CD4-positive, alpha-beta T cell treated with Interferon alpha-2 for 1 hour (primary cell): Measurements from ENCODE around the gene SPCS2.
"Not testable (repeated sequence)": the region's sequence is repeated elsewhere in the genome, so short reads cannot be mapped to it uniquely, and the experiment has no call there.

Experiments
- DNase-seq, 2 donors: peaks; one replicate each; pipeline ENCODE4 v3.0.0-alpha.2; 2020 to 2022

Gene SPCS2

DNA sequence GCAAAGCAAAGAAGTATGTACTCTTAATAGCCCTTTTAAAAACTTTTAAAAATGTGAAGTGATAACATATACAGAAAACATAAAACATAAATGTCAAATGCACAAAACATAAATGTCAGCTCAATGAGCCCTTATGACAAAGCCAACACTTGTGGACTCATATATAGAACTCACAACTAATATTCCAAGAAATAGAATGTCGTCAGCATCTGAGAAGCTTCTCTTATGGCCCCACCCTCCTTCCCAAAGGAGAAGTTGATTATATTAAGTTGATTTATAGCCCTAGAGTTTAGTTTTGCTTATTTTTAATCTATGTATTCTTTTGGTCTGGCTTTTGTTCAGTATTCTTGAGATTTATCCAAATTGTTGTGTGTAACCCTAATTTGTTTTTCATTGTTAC, 53.5 kb downstream of the SPCS2 start:
- no peak for DNase-seq

DNA sequence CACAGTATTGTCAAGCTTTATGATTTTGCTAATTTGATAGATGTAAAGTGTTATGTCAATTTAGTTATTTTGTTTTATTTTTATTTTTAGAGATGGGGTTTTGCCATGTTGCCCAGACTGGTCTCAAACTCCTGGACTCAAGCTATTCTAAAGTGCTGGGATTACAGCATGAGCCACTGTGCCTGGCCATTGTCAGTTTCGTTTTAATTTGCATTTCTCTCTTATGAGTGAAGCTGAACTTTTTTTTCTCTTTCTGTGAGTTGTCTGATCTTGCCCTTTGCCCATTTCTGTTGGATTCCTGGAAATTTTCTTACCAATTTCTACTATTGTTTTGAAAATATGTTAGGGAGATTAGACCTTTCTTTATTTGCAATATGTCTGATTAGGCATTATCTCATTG, 55.1 kb downstream of the SPCS2 start:
- no peak for DNase-seq

DNA sequence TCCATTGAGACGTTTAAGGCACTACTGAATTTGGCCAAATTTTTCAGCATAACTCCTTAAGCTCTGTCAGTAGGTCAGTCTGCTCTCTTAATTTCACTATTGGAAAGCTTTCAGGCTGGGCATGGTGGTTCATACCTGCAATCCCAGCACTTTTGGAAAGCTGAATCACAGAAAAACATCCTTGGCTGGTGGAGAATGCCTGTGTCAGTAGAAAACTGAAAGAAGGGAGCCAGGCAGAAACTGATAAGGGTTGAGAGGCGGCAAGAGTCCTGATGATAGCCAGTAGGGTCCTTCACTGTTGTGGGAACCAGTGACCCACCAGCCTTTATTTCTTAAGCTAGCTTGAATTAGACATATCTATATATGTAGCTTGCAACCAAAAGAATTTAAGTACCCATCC, 62.3 kb downstream of the SPCS2 start:
- no peak for DNase-seq

DNA sequence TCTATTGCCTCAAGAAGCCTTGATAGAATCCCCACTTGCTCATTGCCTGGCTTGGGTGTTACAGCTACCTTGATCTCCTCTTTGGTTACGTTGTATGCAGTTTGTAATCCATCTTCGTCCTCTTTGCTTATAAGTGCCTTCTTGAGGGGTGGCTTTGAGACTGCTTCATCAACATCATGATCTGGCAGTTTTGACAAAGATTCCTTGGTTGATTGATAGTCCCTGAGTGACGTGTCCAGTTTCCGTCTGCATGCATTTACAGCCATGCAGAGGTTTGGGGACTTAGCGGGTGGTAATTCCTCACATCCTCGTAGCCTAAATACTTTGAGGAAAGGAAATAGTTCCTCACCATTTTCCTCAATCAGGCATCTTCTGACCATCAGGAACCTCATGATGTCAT, 62.8 kb downstream of the SPCS2 start:
- DNase-seq: no peak

DNA sequence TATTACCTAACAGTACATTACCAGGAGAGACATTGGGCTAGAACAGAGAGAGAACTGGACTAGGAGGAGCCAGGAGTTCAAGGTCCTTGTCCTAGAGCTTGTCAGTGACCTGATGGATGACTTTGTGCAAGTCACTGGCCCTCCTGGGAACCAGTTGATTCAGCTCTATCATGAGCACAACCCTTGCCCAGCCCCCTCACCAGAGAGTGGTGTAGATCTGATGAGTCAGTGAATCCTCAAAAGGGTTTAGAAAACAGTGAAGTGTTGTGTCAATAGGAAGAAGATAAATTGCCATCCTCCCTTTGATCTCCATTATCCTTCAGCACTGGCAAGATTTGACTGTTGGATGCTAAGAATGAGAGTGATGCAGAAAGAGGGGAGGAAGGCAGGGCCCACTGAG, 64.0 kb downstream of the SPCS2 start:
- DNase-seq: no peak

DNA sequence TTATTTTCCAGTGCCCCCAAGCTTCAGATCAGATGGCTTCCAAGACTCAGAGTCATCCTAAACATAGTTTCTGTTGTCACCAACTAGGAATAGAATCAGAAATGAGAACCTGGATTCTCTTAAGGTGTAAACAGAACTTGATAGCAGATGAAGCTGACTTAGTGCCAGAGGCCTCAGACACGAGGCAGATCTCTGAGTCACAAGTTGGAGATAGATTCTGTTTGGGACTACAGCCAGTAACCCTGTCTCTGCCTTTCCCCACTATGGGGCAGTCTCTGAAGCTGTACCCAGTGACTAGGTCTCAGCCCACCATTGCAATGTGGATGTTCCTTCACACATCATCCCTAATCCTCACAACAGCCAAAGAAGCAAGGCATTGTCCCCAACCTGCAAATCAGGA, 65.1 kb downstream of the SPCS2 start:
- DNase-seq: no peak

DNA sequence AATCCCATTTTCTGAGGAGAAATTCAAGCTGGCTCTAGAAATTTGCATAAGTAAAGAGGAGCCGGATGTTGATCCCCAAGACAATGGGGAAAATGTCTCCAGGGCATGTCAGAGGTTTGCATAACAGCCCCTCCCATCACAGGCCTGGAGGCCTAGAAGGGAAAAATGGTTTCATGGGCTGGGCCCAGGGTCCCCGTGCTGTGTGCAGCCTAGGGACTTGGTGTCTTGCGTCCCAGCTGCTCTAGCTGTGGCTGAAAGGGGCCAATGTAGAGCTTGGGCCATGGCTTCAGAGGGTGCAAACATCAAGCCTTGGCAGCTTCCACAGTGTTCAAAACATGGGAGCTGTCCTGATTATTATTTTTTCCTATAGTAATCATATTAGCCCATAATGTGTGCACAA, 70.1 kb downstream of the SPCS2 start:
- not testable (repeated sequence) for DNase-seq

DNA sequence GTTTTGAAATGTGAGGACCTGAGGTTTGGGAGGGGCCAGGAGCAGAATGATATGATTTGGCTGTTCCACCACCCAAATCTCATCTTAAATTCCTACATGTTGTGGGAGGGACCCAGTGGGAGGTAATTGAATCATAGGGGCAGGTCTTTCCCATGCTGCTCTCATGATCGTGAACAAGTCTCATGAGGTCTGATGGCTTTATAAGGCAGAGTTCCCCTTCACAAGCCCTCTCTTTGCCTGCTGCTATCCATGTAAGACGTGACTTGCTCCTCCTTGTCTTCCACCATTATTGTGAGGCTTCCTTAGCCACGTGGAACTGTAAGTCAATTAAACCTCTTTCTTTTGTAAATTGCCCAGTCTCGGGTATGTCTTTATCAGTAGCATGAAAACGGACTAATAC, 71.3 kb downstream of the SPCS2 start:
- not testable (repeated sequence) for DNase-seq

DNA sequence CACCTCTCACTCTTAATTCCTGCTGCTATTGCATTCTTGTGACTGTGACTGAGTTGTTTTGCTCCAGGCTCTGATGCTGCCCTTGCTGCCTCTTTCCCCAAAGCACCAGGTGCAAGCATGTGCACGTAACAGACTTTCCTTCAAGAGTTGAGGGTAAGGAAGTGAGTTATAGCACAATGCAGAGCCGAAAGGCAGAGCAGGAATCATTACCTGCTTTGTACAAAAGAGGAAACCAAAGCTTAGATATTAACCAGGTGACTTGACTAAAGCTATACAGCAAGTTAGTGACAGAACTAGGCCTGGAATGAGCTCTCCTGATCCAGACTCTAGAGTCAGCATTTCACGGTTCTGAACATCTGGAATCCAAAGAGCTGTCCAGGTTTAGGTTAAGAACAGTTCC, 73.2 kb downstream of the SPCS2 start:
- no peak for DNase-seq

DNA sequence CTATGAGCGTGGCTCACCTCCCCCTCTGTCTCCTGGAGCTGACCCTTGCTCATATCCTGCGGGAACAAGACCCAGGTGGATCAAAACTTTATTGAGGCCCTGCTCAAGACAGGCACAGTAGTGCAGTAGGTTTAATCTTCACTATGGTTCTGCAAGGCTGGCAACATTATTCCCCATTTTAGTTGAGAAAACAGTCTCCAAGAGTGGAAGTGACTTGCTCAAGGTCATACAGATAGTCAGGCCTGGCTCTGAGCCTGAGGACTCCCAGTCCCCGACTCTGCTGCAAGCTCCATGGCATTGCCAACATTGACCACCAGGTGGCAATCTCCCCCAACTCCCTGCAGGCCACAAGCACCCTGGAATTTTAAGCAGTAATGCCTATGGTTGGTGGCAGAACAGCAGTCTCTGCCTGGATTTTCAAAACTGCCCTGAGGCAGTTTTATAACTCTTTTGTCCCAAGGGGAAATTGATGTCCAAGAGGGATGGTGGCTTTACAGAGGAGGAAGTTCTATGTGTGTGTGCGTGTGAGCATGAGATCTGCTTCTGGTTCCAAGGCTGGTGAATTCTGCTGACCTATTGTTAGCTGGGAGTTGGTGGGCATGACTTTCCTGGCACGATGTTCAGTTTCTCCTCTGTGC, 73.8 kb downstream of the SPCS2 start:
- DNase-seq: peak; percentile 66 to 73

DNA sequence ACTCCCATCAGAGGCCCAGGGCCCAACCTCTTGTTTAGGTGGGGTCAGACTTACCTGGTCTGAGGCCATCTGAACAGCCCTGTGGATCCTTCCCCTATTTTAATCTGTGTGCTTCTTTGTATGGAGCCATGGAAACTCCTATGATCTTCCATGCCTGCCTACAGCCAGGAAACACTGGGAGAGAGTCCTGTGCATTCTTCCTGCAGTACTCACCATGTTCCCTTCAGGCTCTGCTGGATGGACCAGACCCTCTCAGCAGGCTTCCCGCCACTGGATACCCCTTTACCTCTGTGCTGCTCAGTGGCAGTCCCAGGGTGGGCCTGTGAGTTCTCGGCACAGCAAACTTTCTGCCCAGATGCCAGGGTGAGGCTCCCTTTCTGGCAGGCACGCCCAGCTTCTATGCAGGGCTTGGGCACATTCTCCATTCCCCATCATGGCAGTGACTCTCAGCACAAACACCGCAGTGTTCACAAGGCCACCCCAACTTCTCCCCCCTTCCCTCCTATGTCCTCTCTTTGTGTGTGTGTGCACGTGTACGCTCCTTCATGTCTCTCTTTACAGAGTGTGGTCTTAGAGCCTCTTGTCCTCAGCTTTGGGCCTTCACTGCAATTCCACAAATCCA, 74.5 kb downstream of the SPCS2 start:
- DNase-seq: no peak

DNA sequence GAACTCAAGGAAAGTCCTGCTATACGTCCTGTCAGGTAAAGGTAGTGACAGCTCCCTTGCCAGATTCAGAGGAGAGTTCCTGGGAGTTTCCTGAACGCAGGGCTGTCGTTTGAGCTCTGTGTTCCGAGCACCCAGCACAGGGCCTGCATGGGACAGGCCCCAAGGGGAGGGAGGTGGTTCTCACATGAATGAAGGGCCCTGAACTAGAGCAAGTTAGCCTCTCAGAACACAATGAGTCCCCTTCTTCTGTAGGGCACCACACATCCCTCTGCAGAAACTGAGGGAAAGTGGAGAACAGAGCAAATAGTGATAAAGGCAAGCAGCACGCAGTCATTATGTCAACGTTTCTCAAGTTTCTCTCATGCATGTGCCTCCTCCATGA, 75.0 kb downstream of the SPCS2 start:
- no peak for DNase-seq

DNA sequence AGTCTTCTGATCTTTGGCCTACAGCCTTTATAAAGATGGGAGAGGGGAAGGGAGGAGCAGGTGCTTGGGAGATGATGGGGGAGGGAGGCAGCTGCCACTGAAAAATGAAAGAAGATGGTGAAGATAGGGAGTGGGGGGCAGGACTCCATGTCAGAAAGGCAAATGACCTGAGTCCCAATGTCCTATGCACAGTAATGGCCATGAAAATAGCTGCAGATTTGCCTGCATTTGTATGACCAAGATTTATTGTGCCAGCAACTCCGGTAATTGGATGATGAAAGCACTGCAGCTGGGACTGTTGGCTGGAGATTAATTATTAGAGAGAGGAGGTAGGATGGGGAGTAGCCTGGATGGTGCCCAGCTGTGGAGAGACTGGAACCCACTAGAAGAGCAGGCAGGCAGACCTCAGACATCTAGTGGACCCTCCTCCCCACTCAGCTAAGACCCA, 75.7 kb downstream of the SPCS2 start:
- no peak for DNase-seq

DNA sequence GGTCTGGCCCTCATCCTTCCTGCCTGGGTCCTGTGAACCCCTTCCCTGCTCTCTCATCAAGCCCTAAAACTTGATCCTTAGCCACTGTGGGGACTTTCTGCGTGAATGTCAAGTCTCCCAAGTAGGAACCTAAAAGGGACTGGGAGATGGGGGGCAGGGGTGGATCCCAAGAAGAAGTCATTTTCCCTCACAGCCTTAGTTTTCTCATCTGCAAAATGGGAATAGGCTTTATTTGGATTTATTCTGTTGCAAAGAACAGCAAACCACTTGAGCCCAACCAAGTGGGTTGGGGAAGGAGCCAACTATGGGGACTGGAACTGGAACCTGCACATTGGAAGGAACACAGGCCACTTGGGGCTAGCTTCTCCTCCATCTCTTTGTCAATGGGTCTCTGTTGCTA, 76.5 kb downstream of the SPCS2 start:
- no peak for DNase-seq

DNA sequence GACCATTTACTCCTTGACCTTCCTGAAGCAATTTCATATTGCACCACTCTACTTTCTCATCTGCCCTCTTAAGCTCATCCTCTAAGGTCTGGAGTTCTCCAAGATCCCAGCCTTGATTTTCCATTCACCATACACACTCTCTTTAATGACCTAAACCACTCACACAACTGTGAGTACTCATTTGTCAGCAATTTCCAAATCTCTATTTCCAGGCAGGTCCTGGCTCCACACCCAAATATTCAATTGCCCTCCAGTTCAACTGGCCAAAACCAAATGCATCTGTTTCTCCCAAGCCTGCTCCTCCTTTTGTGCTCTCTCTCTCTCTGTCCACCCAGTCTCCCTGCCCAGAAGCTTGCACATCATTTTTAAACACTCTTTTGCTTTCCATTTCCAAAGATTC, 79.3 kb downstream of the SPCS2 start:
- no peak for DNase-seq
